ENCODE results near the gene DDX59. TPM values are rescaled to one million over a fixed set of nuclear protein-coding genes. Genes with fewer than 3 reads are reported as not detected.
"Not testable (repeated sequence)": the region's sequence is repeated elsewhere in the genome, so short reads cannot be mapped to it uniquely, and the experiment has no call there.

The DDX59 gene
- total and polyA plus RNA-seq, 4 donors, result 20.9 to 28.7 (median 23.1) TPM

GRCh38 chr1:200640963-200641401, 28.7 kb downstream of the DDX59 start:
- intact Hi-C loops (cut with DNase I), result no loop called here
- Histone ChIP-seq H3K27ac (ENCODE audit: low read depth in 1 of 2, low read length in 2 of 2) (no peak overlapping the region), H3K4me1 (ENCODE audit: control insufficient read depth in 1 of 2, insufficient read depth in 2 of 2, low read length in 2 of 2) (no peaks in the 10 kb centered on the region), H3K9me3 (ENCODE audit: control insufficient read depth, low read length) (no peaks in the 10 kb centered on the region), H3K4me3 (ENCODE audit: low read length in 2 of 2) (no peak overlapping the region), H3K36me3 (ENCODE audit: control insufficient read depth in 1 of 2, insufficient read depth in 2 of 2, low read length in 1 of 2) (no peaks in the 10 kb centered on the region), H3K27me3 (ENCODE audit: control insufficient read depth in 1 of 2, insufficient read depth in 2 of 2, low read length in 1 of 2) (no peaks in the 10 kb centered on the region)
- DNase-seq, result no peak
- 69 to 71% methylated on average over 5 of the region's 5 CpGs for WGBS, 2 donors
- no peak for ATAC-seq (ENCODE audit: low FRiP score)

GRCh38 chr1:200640373-200640962, 29.2 kb downstream of the DDX59 start:
- intact Hi-C loops (cut with DNase I), result no loop called here
- no peak overlapping the region for H3K27ac ChIP-seq (ENCODE audit: low read depth in 1 of 2, low read length in 2 of 2)
- DNase-seq (no peak), ATAC-seq (ENCODE audit: low FRiP score) (no peak)
- H3K27me3 ChIP-seq (ENCODE audit: control insufficient read depth in 1 of 2, insufficient read depth in 2 of 2, low read length in 1 of 2), result no peaks in the 10 kb centered on the region
- H3K4me1 ChIP-seq (ENCODE audit: control insufficient read depth in 1 of 2, insufficient read depth in 2 of 2, low read length in 2 of 2), result no peaks in the 10 kb centered on the region
- H3K9me3 ChIP-seq (ENCODE audit: control insufficient read depth, low read length), result no peaks in the 10 kb centered on the region
- WGBS, 2 donors, result 96% methylated on average over 4 of the region's 4 CpGs
- no peaks in the 10 kb centered on the region for H3K36me3 ChIP-seq (ENCODE audit: control insufficient read depth in 1 of 2, insufficient read depth in 2 of 2, low read length in 1 of 2)
- H3K4me3 ChIP-seq (ENCODE audit: low read length in 2 of 2), result no peak overlapping the region

- 65% methylated on average over 7 of the region's 7 CpGs for WGBS, 2 donors
- no peaks in the 10 kb centered on the region for H3K36me3 ChIP-seq (ENCODE audit: control insufficient read depth in 1 of 2, insufficient read depth in 2 of 2, low read length in 1 of 2)
- ATAC-seq (ENCODE audit: low FRiP score) (no peak), DNase-seq (no peak)
- no peak overlapping the region for H3K4me3 ChIP-seq (ENCODE audit: low read length in 2 of 2)
- H3K27me3 ChIP-seq (ENCODE audit: control insufficient read depth in 1 of 2, insufficient read depth in 2 of 2, low read length in 1 of 2), result no peaks in the 10 kb centered on the region
- no peaks in the 10 kb centered on the region for H3K4me1 ChIP-seq (ENCODE audit: control insufficient read depth in 1 of 2, insufficient read depth in 2 of 2, low read length in 2 of 2)
- no peaks in the 10 kb centered on the region for H3K9me3 ChIP-seq (ENCODE audit: control insufficient read depth, low read length)
- H3K27ac ChIP-seq (ENCODE audit: low read depth in 1 of 2, low read length in 2 of 2), result no peak overlapping the region
- intact Hi-C loops (cut with DNase I), result no loop called here
Observed at GRCh38 chr1:200638073-200638472, 31.6 kb downstream of the DDX59 start.

GRCh38 chr1:200636681-200637080, 33.0 kb downstream of the DDX59 start:
- ATAC-seq (ENCODE audit: low FRiP score) (no peak), DNase-seq (no peak)
- Histone ChIP-seq H3K4me1 (ENCODE audit: control insufficient read depth in 1 of 2, insufficient read depth in 2 of 2, low read length in 2 of 2) (no peaks in the 10 kb centered on the region), H3K4me3 (ENCODE audit: low read length in 2 of 2) (no peak overlapping the region), H3K27ac (ENCODE audit: low read depth in 1 of 2, low read length in 2 of 2) (no peak overlapping the region), H3K9me3 (ENCODE audit: control insufficient read depth, low read length) (no peaks in the 10 kb centered on the region), H3K27me3 (ENCODE audit: control insufficient read depth in 1 of 2, insufficient read depth in 2 of 2, low read length in 1 of 2) (no peaks in the 10 kb centered on the region), H3K36me3 (ENCODE audit: control insufficient read depth in 1 of 2, insufficient read depth in 2 of 2, low read length in 1 of 2) (no peaks in the 10 kb centered on the region)
- WGBS, 2 donors, result 98 to 100% methylated on average over 2 of the region's 2 CpGs
- intact Hi-C loops (cut with DNase I), result no loop called here

- no peak overlapping the region for H3K27ac ChIP-seq (ENCODE audit: low read depth in 1 of 2, low read length in 2 of 2)
Observed at GRCh38 chr1:200634261-200635122, 35.2 kb downstream of the DDX59 start.

GRCh38 chr1:200631375-200631774, 38.3 kb downstream of the DDX59 start:
- no peak overlapping the region for H3K4me3 ChIP-seq (ENCODE audit: low read length in 2 of 2)
- DNase-seq, result no peak
- no peaks in the 10 kb centered on the region for H3K9me3 ChIP-seq (ENCODE audit: control insufficient read depth, low read length)
- H3K4me1 ChIP-seq (ENCODE audit: control insufficient read depth in 1 of 2, insufficient read depth in 2 of 2, low read length in 2 of 2), result no peaks in the 10 kb centered on the region
- no peaks in the 10 kb centered on the region for H3K36me3 ChIP-seq (ENCODE audit: control insufficient read depth in 1 of 2, insufficient read depth in 2 of 2, low read length in 1 of 2)
- 92 to 95% methylated on average over 1 of the region's 1 CpG for WGBS, 2 donors
- no peaks in the 10 kb centered on the region for H3K27me3 ChIP-seq (ENCODE audit: control insufficient read depth in 1 of 2, insufficient read depth in 2 of 2, low read length in 1 of 2)
- intact Hi-C loops (cut with DNase I), result no loop called here
- ATAC-seq (ENCODE audit: low FRiP score), result no peak
- H3K27ac ChIP-seq (ENCODE audit: low read depth in 1 of 2, low read length in 2 of 2), result no peak overlapping the region

More at GRCh38 chr1:200634261-200635122, 35.2 kb downstream of the DDX59 start:
- H3K4me1 ChIP-seq (ENCODE audit: control insufficient read depth in 1 of 2, insufficient read depth in 2 of 2, low read length in 2 of 2), result no peaks in the 10 kb centered on the region
- H3K36me3 ChIP-seq (ENCODE audit: control insufficient read depth in 1 of 2, insufficient read depth in 2 of 2, low read length in 1 of 2), result no peaks in the 10 kb centered on the region
- intact Hi-C loops (cut with DNase I), result no loop called here
- H3K4me3 ChIP-seq (ENCODE audit: low read length in 2 of 2), result no peak overlapping the region
- no peaks in the 10 kb centered on the region for H3K27me3 ChIP-seq (ENCODE audit: control insufficient read depth in 1 of 2, insufficient read depth in 2 of 2, low read length in 1 of 2)
- H3K9me3 ChIP-seq (ENCODE audit: control insufficient read depth, low read length), result no peaks in the 10 kb centered on the region
- ATAC-seq (ENCODE audit: low FRiP score) (no peak), DNase-seq (no peak)
- 36 to 38% methylated on average over 2 of the region's 2 CpGs for WGBS, 2 donors

GRCh38 chr1:200630515-200630899, 39.2 kb downstream of the DDX59 start:
- DNase-seq; ATAC-seq (ENCODE audit: low FRiP score): not testable (repeated sequence)
- 97% methylated on average over 8 of the region's 8 CpGs for WGBS, 2 donors

GRCh38 chr1:200629876-200630514, 39.7 kb downstream of the DDX59 start:
- Histone ChIP-seq H3K27ac (ENCODE audit: low read depth in 1 of 2, low read length in 2 of 2) (no peak overlapping the region), H3K4me1 (ENCODE audit: control insufficient read depth in 1 of 2, insufficient read depth in 2 of 2, low read length in 2 of 2) (no peaks in the 10 kb centered on the region), H3K27me3 (ENCODE audit: control insufficient read depth in 1 of 2, insufficient read depth in 2 of 2, low read length in 1 of 2) (no peaks in the 10 kb centered on the region), H3K36me3 (ENCODE audit: control insufficient read depth in 1 of 2, insufficient read depth in 2 of 2, low read length in 1 of 2) (no peaks in the 10 kb centered on the region), H3K4me3 (ENCODE audit: low read length in 2 of 2) (no peak overlapping the region), H3K9me3 (ENCODE audit: control insufficient read depth, low read length) (no peaks in the 10 kb centered on the region)
- WGBS, 2 donors, result 84 to 86% methylated on average over 9 of the region's 9 CpGs
- intact Hi-C loops (cut with DNase I), result loop anchor here (10.0 kb wide), 2 partner anchors 205 to 485 kb away; partner anchors contain the start of gene CACNA1S (in 1 of the 2)
- no peak for ATAC-seq (ENCODE audit: low FRiP score)
- DNase-seq, result no peak

More at GRCh38 chr1:200630515-200630899, 39.2 kb downstream of the DDX59 start:
- H3K36me3 ChIP-seq (ENCODE audit: control insufficient read depth in 1 of 2, insufficient read depth in 2 of 2, low read length in 1 of 2); intact Hi-C loops (cut with DNase I); H3K27ac ChIP-seq (ENCODE audit: low read depth in 1 of 2, low read length in 2 of 2); H3K27me3 ChIP-seq (ENCODE audit: control insufficient read depth in 1 of 2, insufficient read depth in 2 of 2, low read length in 1 of 2); H3K4me3 ChIP-seq (ENCODE audit: low read length in 2 of 2); H3K9me3 ChIP-seq (ENCODE audit: control insufficient read depth, low read length); H3K4me1 ChIP-seq (ENCODE audit: control insufficient read depth in 1 of 2, insufficient read depth in 2 of 2, low read length in 2 of 2): not testable (repeated sequence)

Measured in aorta (tissue), 5 donors.